Right lobe of liver (tissue), 6 donors: ENCODE data around the gene CHL1. TPM values are rescaled to one million over a fixed set of nuclear protein-coding genes. Genes with fewer than 3 reads are reported as not detected.

Experiments
- ATAC-seq, 4 donors: fragments of 200-7000 bp; cut with Tn5 transposase; one replicate each; pipeline ENCODE4 v1.9.1; 2020; ENCODE audit warnings: mild to moderate bottlenecking in 4 of 4, moderate library complexity in 4 of 4
- DNase-seq, 3 donors: peaks; one replicate each; pipeline ENCODE4 v3.0.0-alpha.2; 2020
- H3K27ac ChIP-seq, 3 donors: fragments of 200-600 bp; one replicate each; pipeline ENCODE4 v1.8.0; 2022
- H3K27me3 ChIP-seq, 2 donors: fragments of 200-600 bp; one replicate each; pipeline ENCODE4 v1.8.0; 2022
- H3K36me3 ChIP-seq, 4 donors: fragments of 200-600 bp; sonication (generic) in 1 of 4; one replicate each; pipeline versions ENCODE4 v1.5.1 to v1.8.0; 2017 to 2022; ENCODE audit warnings: control low read depth in 1 of 4
- H3K4me1 ChIP-seq, 4 donors: fragments of 200-600 bp; sonication (generic) in 1 of 4; one replicate each; pipeline versions ENCODE4 v1.5.1 to v1.8.0; 2017 to 2022; ENCODE audit warnings: control low read depth in 1 of 4
- H3K4me3 ChIP-seq, 3 donors: fragments of 200-600 bp; one replicate each; pipeline ENCODE4 v1.8.0; 2022
- H3K9me3 ChIP-seq, 4 donors: fragments of 200-600 bp; sonication (generic) in 1 of 4; one replicate each; pipeline versions ENCODE4 v1.5.1 to v1.8.0; 2017 to 2022; ENCODE audit warnings: control low read depth in 1 of 4
- POLR2A ChIP-seq: fragments of 450-650 bp; IDR thresholded peaks from one replicate; pipeline ENCODE4 v1.6.1; 2017; ENCODE audit warnings: antibody characterized with exemption, mild to moderate bottlenecking
- WGBS: methylation state at CpG from one replicate; pipeline ENCODE4 v1.1.6; 2018; ENCODE audit warnings: low coverage, low lambda C conversion rate; ENCODE audit not compliant: insufficient coverage; ENCODE audit errors: missing lambda C conversion rate; 5-methylcytosine and 5-hydroxymethylcytosine counted together
- intact Hi-C, 2 donors: fragments of 100-400 bp; cut with DNase I; formaldehyde crosslinking; loops; one replicate each; pipeline versions ENCODE4 v1.11.2 to v1.14.1; 2022
- total RNA-seq, 6 experiments: library from RNA; depleted of rRNA in 2 of 6; stranded (reverse); fragments of >200 nt in 2 of 6; fragmentation: NEBNext Ultra II Directional in 3 of 6; extraction: Animal tissue kit (Norgen Biotek cat#: 25700) in 3 of 6; gene quantifications; one replicate each; pipeline versions ENCODE4 v1.1.0 to v1.2.4, GENCODE V29; 2016 to 2023
- TF ChIP-seq, protein P1 (sequence below), 4 donors: fragments of 200-600 bp in 3 of 4; fragments of 450-650 bp in 1 of 4; IDR thresholded peaks; one replicate each; pipeline versions ENCODE4 v1.5.1 to v1.8.0; 2016 to 2022; ENCODE audit warnings: antibody characterized with exemption in 4 of 4, mild to moderate bottlenecking in 2 of 4
- donor health status: DM: no; HTN: yes; CAD: no.
- donor health status: DM: no; HTN: no; CAD: no.
- donor health status: DM: no; HTN: no; CAD: no.
- donor health status: DM: no; HTN: yes; CAD: no.
- donor health status: DM: no; HTN: yes; CAD: no.

Gene CHL1
- total RNA-seq, 6 experiments from 2014 or later = 0.06 to 1.1 (median 0.86) TPM

DNA sequence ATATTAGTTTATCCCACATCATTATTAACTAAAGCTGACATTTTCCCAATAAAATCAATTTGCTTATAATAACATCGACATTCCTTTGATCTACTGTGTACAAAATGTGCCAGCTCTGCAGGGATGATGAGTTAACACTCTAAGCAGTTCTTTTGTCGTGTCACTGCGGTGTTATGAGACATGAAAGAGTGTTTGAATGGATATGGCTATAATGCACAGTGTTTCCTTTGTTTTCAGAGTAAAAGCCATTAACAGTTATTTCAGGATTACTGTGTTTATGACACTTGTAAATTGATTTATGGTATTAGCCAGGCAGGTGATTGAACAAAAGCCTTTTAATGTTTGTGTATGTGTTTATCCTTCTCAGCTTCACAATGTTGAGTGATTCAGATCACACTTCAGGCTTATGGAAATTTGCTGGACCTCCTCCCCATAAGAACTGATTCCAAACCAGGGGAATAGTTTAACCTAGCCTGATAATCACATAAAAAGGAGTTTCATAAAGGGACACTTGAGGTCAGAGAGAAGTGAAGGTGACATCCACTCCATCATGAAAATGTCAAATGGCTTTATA is 115.7 kb downstream of the CHL1 start:
- TF ChIP-seq, protein P1, sequence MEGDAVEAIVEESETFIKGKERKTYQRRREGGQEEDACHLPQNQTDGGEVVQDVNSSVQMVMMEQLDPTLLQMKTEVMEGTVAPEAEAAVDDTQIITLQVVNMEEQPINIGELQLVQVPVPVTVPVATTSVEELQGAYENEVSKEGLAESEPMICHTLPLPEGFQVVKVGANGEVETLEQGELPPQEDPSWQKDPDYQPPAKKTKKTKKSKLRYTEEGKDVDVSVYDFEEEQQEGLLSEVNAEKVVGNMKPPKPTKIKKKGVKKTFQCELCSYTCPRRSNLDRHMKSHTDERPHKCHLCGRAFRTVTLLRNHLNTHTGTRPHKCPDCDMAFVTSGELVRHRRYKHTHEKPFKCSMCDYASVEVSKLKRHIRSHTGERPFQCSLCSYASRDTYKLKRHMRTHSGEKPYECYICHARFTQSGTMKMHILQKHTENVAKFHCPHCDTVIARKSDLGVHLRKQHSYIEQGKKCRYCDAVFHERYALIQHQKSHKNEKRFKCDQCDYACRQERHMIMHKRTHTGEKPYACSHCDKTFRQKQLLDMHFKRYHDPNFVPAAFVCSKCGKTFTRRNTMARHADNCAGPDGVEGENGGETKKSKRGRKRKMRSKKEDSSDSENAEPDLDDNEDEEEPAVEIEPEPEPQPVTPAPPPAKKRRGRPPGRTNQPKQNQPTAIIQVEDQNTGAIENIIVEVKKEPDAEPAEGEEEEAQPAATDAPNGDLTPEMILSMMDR (IDR thresholded peaks at IDR 0.05) = no peak
- TF ChIP-seq POLR2A = no peak
- no peaks in the 10 kb centered on the region for H3K36me3 ChIP-seq
- no peak for DNase-seq
- intact Hi-C loops = no loop called here
- no peak for ATAC-seq
- H3K27me3 ChIP-seq = no peaks in the 10 kb centered on the region
- H3K4me3 ChIP-seq = no peak overlapping the region
- H3K27ac ChIP-seq = no peak overlapping the region
- H3K4me1 ChIP-seq = no peaks in the 10 kb centered on the region
- 58% methylated on average over 3 of the region's 3 CpGs for WGBS
- no peaks in the 10 kb centered on the region for H3K9me3 ChIP-seq

DNA sequence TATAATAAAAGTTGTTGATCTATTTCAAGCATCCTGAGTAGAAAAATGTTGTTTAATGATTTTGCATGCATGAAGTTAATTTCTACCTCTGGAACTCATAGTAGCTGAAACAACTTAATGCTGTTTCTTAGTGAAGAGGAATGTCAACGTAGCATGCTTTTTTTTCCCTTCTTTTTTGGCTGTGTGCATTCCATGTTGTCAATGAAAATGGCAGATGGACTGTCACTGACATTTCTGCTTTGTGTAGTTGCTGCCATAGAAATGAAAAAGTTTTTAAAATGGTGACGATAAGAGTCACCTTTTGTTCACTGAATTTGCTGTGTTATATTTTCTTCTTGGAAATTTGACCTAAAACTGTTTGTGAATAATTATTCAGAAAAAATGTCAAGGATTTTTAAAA is 116.3 kb downstream of the CHL1 start:
- intact Hi-C loops = no loop called here
- H3K27ac ChIP-seq = no peak overlapping the region
- no peaks in the 10 kb centered on the region for H3K9me3 ChIP-seq
- 44% methylated on average over 2 of the region's 2 CpGs for WGBS
- no peak for TF ChIP-seq POLR2A
- TF ChIP-seq, protein P1 (IDR thresholded peaks at IDR 0.05) = no peak
- no peaks in the 10 kb centered on the region for H3K4me1 ChIP-seq
- DNase-seq (no peak), ATAC-seq (no peak)
- no peak overlapping the region for H3K4me3 ChIP-seq
- no peaks in the 10 kb centered on the region for H3K27me3 ChIP-seq
- no peaks in the 10 kb centered on the region for H3K36me3 ChIP-seq

DNA sequence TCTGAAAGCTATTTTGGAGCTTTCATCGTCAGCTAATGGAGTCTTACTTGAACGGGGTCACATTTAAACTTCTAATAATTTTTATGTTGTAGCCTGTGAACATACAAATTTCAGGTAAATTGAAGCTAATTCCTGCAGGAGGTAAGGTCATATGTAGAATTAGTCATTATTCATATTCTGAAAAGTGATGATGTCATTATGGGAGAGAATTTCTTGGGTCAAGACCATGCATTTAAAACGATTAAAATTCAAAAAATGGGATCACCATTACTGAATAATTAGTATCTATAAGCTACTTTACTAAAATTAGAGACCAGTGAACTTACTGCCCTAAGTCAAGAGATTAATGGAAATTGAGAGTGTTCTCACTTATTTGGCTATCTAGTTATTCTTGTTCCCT is 120.4 kb downstream of the CHL1 start:
- no peaks in the 10 kb centered on the region for H3K4me1 ChIP-seq
- ATAC-seq (no peak), DNase-seq (no peak)
- H3K27ac ChIP-seq = no peak overlapping the region
- no peaks in the 10 kb centered on the region for H3K27me3 ChIP-seq
- TF ChIP-seq POLR2A = no peak
- TF ChIP-seq, protein P1 (IDR thresholded peaks at IDR 0.05) = no peak
- H3K36me3 ChIP-seq = no peaks in the 10 kb centered on the region
- intact Hi-C loops = no loop called here
- no peaks in the 10 kb centered on the region for H3K9me3 ChIP-seq
- WGBS = 37% methylated on average over 3 of the region's 3 CpGs
- H3K4me3 ChIP-seq = no peak overlapping the region

DNA sequence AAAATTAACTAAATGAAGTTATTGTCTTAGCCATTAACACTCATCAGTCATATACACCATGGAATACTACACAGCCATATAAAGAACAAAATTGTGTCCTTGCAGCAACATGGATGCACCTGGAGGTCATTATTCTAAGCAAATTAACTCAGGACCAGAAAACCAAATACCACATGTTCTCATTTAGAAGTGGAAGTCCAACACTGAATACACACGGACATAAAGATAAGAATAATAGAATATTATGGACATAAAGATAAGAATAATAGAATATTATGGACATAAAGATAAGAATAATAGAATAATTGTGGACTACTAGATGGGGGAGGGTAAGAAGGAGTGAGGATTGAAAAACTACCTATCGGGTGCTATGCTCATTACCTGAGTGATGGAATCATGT is 122.3 kb downstream of the CHL1 start:
- Histone ChIP-seq H3K27me3 (no peaks in the 10 kb centered on the region), H3K4me1 (no peaks in the 10 kb centered on the region), H3K36me3 (no peaks in the 10 kb centered on the region), H3K9me3 (no peaks in the 10 kb centered on the region), H3K4me3 (no peak overlapping the region), H3K27ac (no peak overlapping the region)
- TF ChIP-seq POLR2A = no peak
- TF ChIP-seq, protein P1 (IDR thresholded peaks at IDR 0.05) = no peak
- ATAC-seq = no peak
- 34% methylated on average over 2 of the region's 2 CpGs for WGBS
- intact Hi-C loops = no loop called here
- DNase-seq = no peak

DNA sequence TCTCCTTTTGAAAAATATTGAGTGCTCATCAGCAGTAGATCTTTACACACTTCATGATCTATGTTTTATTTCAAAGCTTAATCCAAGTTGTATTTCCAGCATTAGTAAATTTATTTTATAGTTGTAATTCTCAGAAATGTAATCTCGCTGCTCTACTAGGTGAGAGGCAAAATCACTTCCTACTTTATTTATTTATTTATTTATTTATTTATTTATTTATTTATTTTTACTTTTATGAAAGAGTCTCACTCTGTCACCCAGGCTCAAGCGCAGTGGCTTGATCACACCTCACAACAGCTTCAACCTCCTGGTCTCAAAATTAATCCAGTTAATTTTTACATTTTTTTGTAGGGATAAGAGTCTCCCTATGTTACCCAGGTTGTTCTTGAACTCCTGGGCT is 127.9 kb downstream of the CHL1 start:
- no peaks in the 10 kb centered on the region for H3K4me1 ChIP-seq
- H3K27ac ChIP-seq = no peak overlapping the region
- no peak for ATAC-seq
- H3K4me3 ChIP-seq = no peak overlapping the region
- no peak for TF ChIP-seq POLR2A
- TF ChIP-seq, protein P1 (IDR thresholded peaks at IDR 0.05) = no peak
- no peaks in the 10 kb centered on the region for H3K36me3 ChIP-seq
- WGBS = 63% methylated on average over 2 of the region's 2 CpGs
- H3K27me3 ChIP-seq = no peaks in the 10 kb centered on the region
- no peaks in the 10 kb centered on the region for H3K9me3 ChIP-seq
- DNase-seq = no peak
- intact Hi-C loops = no loop called here
